Activated T-cell treated with anti-CD3 and anti-CD28 coated beads, Interleukin-2, amount 50 U/mL, for 24 hours (primary cell): ENCODE measurements around the gene NPAS4.

Source experiments
- DNase-seq: peaks from one replicate; pipeline ENCODE4 v3.0.0-alpha.2; 2020
- H3K27ac Mint-ChIP-seq: 2 replicates; pipeline ENCODE4 v1.8.0; 2020; ENCODE audit warnings: mild to moderate bottlenecking, mixed read lengths
- H3K27me3 Mint-ChIP-seq: 2 replicates; pipeline ENCODE4 v1.8.0; 2020; ENCODE audit warnings: mixed read lengths
- H3K36me3 Mint-ChIP-seq: 2 replicates; pipeline ENCODE4 v1.8.0; 2020; ENCODE audit warnings: low read depth, mixed read lengths
- H3K4me1 Mint-ChIP-seq: 2 replicates; pipeline ENCODE4 v1.8.0; 2020; ENCODE audit warnings: low read depth, mixed read lengths
- H3K4me3 Mint-ChIP-seq: 2 replicates; pipeline ENCODE4 v1.8.0; 2020; ENCODE audit warnings: mild to moderate bottlenecking, moderate library complexity, mixed read lengths
- H3K9me3 Mint-ChIP-seq: 2 replicates; pipeline ENCODE4 v1.8.0; 2020; ENCODE audit warnings: mixed read lengths

The NPAS4 gene

DNA sequence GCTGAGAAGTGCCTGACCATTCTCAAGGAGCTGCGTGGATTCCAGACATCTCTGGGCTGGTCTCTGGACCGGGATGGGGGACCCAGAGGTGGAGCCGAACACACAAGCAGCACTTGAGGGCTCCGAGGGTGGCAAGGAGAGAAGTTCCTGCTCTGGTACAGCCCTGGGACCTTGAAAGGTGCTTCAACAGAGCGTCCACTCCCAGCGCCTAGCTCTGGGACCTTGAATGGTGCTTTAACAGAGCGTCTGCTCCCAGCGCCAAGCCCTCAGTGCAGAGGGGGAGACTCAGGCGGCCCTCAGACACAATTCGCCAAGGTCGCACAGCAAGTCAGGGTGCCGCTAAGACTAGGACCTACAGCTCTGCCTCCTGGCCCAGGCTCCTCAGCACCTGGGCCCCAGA is 10.6 kb upstream of the NPAS4 start:
- no peak for DNase-seq
- Mint-ChIP-seq H3K27me3 (peaks cover 49% of the 10 kb centered on the region), H3K4me3 (no peak overlapping the region), H3K36me3 (no peaks in the 10 kb centered on the region), H3K27ac (no peak overlapping the region), H3K9me3 (no peaks in the 10 kb centered on the region), H3K4me1 (peaks cover 4% of the 10 kb centered on the region)

DNA sequence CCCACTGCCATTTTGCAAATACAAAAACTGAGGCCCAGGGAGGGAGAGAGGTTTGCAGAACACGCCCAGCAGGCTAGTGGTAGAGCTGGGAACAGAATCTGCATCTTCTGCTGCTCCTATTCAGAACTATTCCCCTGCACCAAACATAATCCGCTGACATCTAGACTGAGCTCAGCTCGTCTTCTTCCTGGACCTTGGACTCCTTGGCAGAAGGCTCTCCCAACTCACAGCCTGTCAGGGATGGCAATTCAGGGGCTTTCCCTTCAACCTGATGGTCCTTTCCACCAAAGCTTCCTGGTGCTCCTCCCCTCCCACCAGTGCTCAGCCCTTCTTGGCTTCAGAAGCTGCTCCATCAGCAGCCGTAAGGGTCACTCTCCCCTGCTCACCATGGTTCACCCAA is 9.5 kb upstream of the NPAS4 start:
- no peak overlapping the region for H3K4me3 Mint-ChIP-seq

DNA sequence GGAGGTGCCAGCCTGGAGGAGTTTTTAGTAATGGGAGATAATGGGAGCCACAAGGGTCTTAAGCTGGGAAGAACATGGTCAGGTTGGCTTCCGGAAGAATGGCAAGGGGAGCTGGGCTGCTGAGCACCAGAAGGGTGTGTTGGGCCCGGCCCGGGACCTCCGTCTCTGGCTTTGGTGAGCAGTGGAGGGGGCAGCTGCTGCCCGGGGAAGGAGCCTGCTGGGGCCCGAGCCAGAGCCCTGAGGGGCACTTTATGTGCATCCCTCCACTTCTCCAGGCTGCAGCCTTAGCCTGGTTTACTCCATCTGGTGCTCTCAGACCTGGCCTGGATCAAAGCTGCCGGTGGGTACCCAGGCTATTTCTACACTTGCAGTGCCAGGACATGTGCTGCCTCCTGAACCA is 8.7 kb upstream of the NPAS4 start:
- peaks cover 12% of the 10 kb centered on the region for H3K4me1 Mint-ChIP-seq
- H3K36me3 Mint-ChIP-seq, result no peaks in the 10 kb centered on the region
- H3K9me3 Mint-ChIP-seq, result no peaks in the 10 kb centered on the region
- H3K4me3 Mint-ChIP-seq, result no peak overlapping the region
- DNase-seq, result no peak
- no peak overlapping the region for H3K27ac Mint-ChIP-seq
- peaks cover 59% of the 10 kb centered on the region for H3K27me3 Mint-ChIP-seq

More for the DNA sequence above, 9.5 kb upstream of the NPAS4 start:
- peaks cover 52% of the 10 kb centered on the region for H3K27me3 Mint-ChIP-seq
- H3K9me3 Mint-ChIP-seq, result no peaks in the 10 kb centered on the region
- no peak for DNase-seq
- H3K4me1 Mint-ChIP-seq, result peaks cover 4% of the 10 kb centered on the region
- H3K36me3 Mint-ChIP-seq, result no peaks in the 10 kb centered on the region
- no peak overlapping the region for H3K27ac Mint-ChIP-seq

DNA sequence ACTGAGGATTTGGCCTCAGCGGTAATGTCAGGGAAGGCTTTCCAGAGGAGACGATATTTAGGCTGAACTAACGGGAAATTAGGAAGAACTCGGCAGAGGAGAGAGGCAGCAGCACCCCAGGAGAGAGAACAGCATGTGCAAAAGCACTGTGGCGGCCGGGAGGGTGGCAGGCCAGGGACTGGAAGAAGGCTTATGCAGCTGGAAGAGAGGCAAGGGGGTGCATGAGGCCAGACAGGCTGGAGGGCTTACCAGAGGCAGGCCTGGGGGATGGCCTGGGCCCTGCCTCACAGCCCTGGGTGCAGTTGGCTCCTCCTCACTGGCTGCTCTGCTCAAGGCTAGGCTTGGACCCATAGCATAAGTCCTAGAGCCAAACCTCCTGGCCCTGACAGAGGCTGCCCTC is 7.7 kb upstream of the NPAS4 start:
- H3K4me3 Mint-ChIP-seq, result no peak overlapping the region
- no peaks in the 10 kb centered on the region for H3K36me3 Mint-ChIP-seq
- H3K27ac Mint-ChIP-seq, result no peak overlapping the region
- no peak for DNase-seq
- peaks cover 70% of the 10 kb centered on the region for H3K27me3 Mint-ChIP-seq
- H3K4me1 Mint-ChIP-seq, result peaks cover 23% of the 10 kb centered on the region
- no peaks in the 10 kb centered on the region for H3K9me3 Mint-ChIP-seq

DNA sequence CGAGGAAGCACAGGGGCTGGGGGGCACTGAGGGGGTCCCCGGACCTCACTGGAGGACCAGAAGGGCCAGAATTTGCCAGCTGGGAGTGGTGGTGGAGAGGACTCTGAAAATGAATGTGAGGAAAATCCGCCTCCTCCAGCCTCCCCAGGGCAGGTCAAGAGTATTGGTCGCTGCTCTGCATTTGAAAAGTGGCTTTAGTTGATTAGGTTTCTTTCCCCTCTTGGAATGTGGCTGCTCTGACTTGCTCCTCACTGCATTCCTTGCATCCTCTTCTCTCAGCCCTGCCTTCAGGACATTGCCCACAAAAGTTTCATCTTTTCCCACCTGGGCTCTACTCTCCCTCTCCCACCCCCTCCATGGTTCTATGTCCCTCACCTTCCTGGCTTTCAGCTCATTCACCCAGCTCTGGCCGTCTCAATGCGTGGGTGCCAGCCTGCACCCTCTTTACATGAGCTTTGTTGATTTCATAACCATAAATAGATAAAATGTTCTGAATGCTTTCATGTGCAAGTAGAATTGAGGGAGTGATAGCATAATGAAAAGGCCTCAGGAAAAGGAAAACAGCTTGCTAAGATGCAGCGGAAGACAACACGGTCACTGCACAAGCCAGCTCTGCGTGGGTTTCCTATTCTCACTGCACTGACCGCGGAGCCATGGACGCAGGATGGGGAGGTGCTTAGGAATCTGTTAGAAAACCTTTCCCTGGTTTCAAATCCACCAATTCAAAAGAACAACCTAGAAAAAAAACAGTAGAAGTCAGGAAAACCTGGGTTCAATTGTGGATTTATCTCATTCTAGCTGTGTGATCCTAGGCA is 6.5 kb upstream of the NPAS4 start:
- no peak for DNase-seq
- Mint-ChIP-seq H3K36me3 (no peaks in the 10 kb centered on the region), H3K27me3 (peaks cover 80% of the 10 kb centered on the region), H3K9me3 (peaks cover 2% of the 10 kb centered on the region), H3K27ac (no peak overlapping the region), H3K4me1 (peaks cover 31% of the 10 kb centered on the region), H3K4me3 (no peak overlapping the region)

DNA sequence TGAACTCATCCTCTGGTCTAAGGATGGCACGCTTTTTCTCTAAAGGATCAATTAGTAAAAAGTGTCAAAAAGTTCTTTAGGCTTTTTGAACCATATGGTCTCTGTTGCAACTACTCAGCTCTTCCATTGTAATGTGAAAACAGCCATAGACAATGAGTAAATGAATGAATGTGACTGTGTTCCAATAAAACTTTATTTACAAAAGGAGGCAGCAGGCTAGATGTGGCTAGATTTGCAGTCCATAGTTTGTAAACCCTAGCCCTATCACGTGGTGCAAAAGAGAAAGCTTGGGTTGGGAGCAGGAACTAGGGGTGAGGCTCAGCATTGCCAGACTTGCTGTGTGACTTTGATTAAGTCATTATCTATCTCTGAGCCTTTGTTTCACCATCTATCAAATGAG is 5.4 kb upstream of the NPAS4 start:
- DNase-seq, result no peak
- Mint-ChIP-seq H3K9me3 (peaks cover 2% of the 10 kb centered on the region), H3K4me3 (no peak overlapping the region), H3K36me3 (no peaks in the 10 kb centered on the region), H3K4me1 (peaks cover 34% of the 10 kb centered on the region), H3K27ac (no peak overlapping the region), H3K27me3 (peaks cover 81% of the 10 kb centered on the region)

DNA sequence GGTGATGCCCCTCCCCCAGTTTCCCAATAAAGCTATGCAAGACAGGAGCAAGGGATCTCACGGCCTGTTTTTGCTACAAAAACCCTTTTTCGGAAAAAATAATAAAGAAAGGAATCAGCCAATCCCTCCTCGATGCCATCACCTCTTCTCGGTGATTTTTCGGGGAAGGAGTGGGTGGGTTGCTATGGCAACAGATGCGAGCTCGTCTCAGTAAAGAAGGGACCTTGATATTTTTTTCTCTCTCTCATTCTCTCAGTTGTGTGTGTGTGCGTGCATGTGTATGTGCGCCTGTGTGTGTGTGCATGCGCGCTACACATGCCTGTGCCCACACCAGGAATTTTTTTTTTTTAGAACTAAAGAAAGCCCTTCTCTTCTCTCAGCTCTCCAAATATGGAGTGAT is 3.8 kb upstream of the NPAS4 start:
- Mint-ChIP-seq H3K36me3 (no peaks in the 10 kb centered on the region), H3K27ac (no peak overlapping the region), H3K4me1 (peaks cover 34% of the 10 kb centered on the region), H3K4me3 (no peak overlapping the region), H3K27me3 (peaks cover 81% of the 10 kb centered on the region), H3K9me3 (peaks cover 2% of the 10 kb centered on the region)
- DNase-seq, result no peak

DNA sequence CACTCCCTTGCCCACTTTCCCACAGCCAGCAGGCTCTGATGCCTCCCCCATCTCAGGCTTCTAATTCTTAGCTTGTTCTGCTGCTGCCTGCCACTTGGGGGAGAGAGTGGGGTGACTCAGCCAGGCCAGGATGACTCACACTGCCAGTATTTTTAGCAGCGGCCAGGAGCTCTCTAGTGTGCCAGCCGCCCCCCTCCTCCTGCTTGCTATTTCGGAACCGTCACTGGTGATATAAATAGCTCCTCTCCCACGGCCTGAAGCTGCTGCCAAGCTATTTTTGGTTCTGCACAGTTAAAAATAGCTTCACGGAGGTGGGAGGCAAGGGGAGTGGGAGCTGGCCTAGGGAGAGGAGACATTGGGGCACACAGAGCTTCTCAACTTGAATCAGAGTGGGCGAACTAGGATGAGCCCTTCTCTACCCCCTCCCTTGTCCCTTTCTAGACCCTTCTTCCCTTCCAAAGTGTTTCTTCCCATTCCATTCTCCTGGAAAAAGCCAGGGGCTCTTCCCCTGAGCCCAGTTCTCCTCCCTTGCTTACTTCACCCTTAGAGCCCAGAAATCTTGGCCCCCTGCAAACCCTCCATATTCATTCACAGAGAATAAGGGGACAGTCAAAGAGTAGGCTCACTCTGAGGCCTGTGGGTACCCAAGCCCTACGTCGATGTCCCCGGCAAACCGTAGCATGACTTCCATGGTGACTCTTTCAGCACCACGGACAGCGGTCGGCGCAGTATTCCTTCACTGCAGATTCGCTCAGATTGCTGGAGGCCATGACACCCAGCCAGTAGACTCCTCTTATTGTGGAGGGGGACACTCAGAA is 2.5 kb upstream of the NPAS4 start:
- H3K4me1 Mint-ChIP-seq, result peaks cover 34% of the 10 kb centered on the region
- H3K4me3 Mint-ChIP-seq, result peak overlapping the region; percentile 45
- peaks cover 75% of the 10 kb centered on the region for H3K27me3 Mint-ChIP-seq

DNA sequence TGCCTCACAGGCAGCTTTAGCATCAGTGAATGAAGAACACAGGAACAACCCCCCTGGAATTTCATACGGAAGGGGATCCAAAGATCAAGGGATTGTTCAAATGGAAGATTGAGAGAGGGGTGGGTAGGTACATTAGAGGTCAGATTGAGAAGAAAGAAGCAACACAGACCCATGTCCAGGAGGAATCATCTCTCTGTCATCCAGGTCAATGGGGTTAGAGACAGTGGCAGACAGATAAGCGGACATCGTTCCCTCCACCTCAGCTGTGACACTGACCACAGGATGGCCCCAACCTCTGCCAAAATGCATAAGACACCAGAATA is 1.9 kb upstream of the NPAS4 start:
- DNase-seq, result no peak
- H3K36me3 Mint-ChIP-seq, result no peaks in the 10 kb centered on the region
- peaks cover 2% of the 10 kb centered on the region for H3K9me3 Mint-ChIP-seq
- peaks cover 69% of the 10 kb centered on the region for H3K27me3 Mint-ChIP-seq
- no peak overlapping the region for H3K4me3 Mint-ChIP-seq
- H3K4me1 Mint-ChIP-seq, result peaks cover 34% of the 10 kb centered on the region
- peak overlapping the region; percentile 42 for H3K27ac Mint-ChIP-seq

More for the DNA sequence above, 2.5 kb upstream of the NPAS4 start:
- peak; percentile 72 for DNase-seq
- no peaks in the 10 kb centered on the region for H3K36me3 Mint-ChIP-seq
- H3K27ac Mint-ChIP-seq, result peak overlapping the region; percentile 42
- H3K9me3 Mint-ChIP-seq, result peaks cover 2% of the 10 kb centered on the region

DNA sequence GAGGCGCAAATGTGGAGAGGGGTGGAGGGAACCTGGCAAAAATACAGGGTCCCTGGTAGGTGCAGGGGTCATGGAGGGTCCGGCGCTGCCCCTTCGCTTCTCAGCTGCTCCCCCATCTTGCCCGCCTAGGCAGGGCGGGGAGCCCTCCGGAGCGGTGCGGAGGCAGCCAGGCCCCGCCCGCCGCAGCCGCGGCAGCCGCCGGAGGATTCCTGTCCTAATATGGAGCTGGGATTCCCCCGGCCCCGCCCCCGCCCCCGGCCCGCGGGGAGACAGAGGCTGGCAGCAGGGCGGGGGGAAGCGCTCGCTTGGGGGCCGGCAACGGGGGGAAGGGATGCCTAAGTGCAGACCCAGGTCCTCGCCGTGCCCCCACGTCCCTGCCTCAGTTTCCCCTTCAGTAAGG is 1.0 kb upstream of the NPAS4 start:
- H3K36me3 Mint-ChIP-seq, result no peaks in the 10 kb centered on the region
- no peak overlapping the region for H3K27ac Mint-ChIP-seq
- peaks cover 2% of the 10 kb centered on the region for H3K9me3 Mint-ChIP-seq
- peaks cover 61% of the 10 kb centered on the region for H3K27me3 Mint-ChIP-seq
- H3K4me1 Mint-ChIP-seq, result peaks cover 34% of the 10 kb centered on the region
- H3K4me3 Mint-ChIP-seq, result no peak overlapping the region
- no peak for DNase-seq

DNA sequence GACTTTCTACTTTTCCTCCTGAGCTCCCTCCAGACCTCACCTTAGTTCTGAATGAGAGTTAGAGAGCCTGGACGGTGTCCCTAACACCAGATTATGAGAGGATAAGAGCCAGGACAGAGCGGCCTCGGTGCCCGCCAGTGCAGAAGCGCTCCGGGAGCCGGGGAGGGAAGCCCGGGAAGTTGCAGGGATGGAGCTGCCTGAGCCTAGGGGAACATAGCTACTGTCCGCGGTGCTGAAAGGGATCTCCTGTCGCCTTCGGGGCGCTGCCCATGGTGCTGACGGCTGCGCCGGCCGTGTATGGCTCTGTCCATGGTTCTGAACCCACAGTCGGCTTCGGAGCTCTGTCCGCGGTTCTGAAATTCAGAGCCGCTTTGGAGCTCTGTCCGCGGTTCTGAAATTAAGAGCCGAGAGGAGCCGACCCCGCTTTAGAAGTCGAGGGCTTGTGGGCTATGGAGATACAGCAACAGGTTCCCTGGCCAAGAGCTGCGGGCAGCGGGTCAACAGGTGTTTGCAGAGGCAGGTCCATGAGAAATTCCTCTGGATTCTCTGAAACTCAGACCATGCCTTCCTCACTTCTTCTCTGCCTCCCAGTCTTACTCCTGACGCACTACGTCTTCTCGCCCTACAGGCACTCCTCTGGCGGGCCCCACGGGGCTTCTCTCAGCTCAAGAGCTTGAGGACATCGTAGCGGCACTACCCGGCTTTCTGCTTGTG is 814 bp downstream of the NPAS4 start:
- Mint-ChIP-seq H3K36me3 (no peaks in the 10 kb centered on the region), H3K27ac (no peak overlapping the region), H3K27me3 (peaks cover 42% of the 10 kb centered on the region), H3K9me3 (peaks cover 2% of the 10 kb centered on the region), H3K4me1 (peaks cover 30% of the 10 kb centered on the region), H3K4me3 (no peak overlapping the region)
- DNase-seq, result peak; percentile 94

DNA sequence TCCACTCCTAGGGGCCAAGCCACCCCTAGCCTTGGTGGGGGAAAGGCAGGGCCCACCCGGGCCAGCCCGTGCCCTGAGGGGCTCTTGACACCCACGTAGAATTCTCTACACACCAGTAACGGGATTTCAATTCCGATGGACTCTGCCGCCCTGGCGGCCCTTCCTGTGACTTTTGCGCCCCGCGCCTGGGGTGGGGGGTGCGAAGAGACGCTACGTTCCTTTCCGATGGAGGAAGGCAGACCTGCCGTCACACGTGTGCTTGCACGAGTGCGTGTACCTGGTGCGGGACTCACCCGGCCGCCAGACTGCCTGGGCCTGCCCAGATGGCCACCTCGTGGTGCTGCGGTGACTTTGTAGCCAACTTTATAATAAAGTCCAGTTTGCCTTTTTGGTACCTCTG is 5.5 kb downstream of the NPAS4 start:
- H3K27ac Mint-ChIP-seq, result no peak overlapping the region
- no peaks in the 10 kb centered on the region for H3K9me3 Mint-ChIP-seq
- peaks cover 3% of the 10 kb centered on the region for H3K27me3 Mint-ChIP-seq
- H3K36me3 Mint-ChIP-seq, result peaks cover 16% of the 10 kb centered on the region
- DNase-seq, result no peak
- no peak overlapping the region for H3K4me3 Mint-ChIP-seq
- H3K4me1 Mint-ChIP-seq, result peaks cover 3% of the 10 kb centered on the region

DNA sequence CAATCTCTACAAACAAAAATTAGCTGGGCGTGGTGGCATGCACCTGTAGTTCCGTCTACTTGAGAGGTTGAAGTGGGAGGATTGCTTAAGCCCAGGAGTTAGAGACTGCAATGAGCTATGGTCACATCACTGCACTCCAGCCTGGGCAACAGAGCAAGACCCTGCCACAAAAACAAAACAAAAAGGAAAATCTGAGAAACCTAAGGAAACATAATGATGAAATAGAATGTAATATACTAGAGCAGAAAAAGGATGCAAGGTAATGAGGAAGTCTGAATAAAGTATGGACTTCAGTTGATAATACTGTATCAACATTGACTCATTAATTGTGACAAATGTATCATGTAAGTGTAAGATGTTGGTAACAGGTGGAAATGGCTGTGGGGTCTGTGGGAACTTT is 8.1 kb downstream of the NPAS4 start:
- DNase-seq, result no peak
- Mint-ChIP-seq H3K4me3 (no peak overlapping the region), H3K27me3 (no peaks in the 10 kb centered on the region)

DNA sequence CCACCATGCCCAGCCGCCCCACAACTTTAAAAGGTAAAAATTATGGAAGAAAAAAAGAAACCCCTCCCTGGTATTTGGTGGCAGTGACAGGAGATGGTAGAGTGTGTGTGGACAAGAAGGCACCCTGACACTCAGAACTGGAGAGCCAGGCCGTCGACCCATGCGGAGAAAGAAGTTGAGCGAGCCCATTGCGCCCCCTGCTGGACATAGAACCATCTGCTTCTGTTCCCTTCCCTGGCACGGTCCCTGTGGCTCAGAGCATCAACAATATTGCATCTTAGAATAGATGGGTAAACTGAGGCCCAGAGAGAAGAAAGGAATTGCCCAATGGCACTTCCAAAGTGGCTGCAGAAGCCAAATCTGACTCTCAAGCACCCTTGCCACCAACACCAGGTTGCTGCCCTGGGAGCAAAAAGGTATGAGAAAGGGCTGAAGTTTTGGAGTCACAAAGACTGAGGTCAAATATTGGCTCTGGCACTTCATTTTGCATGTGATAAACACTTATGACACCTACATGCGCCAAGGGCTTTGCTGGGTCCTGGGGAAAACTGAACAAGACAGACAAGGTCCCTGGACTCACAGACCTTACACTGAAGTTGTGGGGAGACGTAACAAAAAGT is 9.3 kb downstream of the NPAS4 start:
- Mint-ChIP-seq H3K27ac (no peak overlapping the region), H3K27me3 (no peaks in the 10 kb centered on the region), H3K4me1 (peaks cover 3% of the 10 kb centered on the region), H3K9me3 (no peaks in the 10 kb centered on the region), H3K4me3 (no peak overlapping the region), H3K36me3 (peaks cover 47% of the 10 kb centered on the region)
- DNase-seq, result peak; percentile 83

More for the DNA sequence above, 8.1 kb downstream of the NPAS4 start:
- Mint-ChIP-seq H3K36me3 (peaks cover 36% of the 10 kb centered on the region), H3K4me1 (peaks cover 3% of the 10 kb centered on the region), H3K27ac (no peak overlapping the region), H3K9me3 (no peaks in the 10 kb centered on the region)
